Right ventricle myocardium inferior (tissue), 1 donor: ENCODE measurements around the gene CELF6. TPM values are rescaled to one million over a fixed set of nuclear protein-coding genes. Genes with fewer than 3 reads are reported as not detected.

ENCODE experiments used
- ATAC-seq: fragments of 200-7000 bp; cut with Tn5 transposase; one replicate; pipeline ENCODE4 v1.9.1; 2020; ENCODE audit warnings: mild to moderate bottlenecking, moderate library complexity
- DNase-seq: peaks from one replicate; pipeline ENCODE4 v3.0.0; 2021; ENCODE audit errors: missing footprints
- intact Hi-C: fragments of 100-400 bp; cut with DNase I; formaldehyde crosslinking; loops from one replicate; pipeline ENCODE4 v1.11.0; 2022
- long read RNA-seq: library from polyadenylated mRNA; unstranded; transcript quantifications from one replicate; pipeline ENCODE4 v2.0.0, GENCODE V29; 2021
- total RNA-seq: library from RNA; stranded (reverse); fragmentation: NEBNext Ultra II Directional; extraction: Animal tissue kit (Norgen Biotek cat#: 25700); gene quantifications from one replicate; pipeline ENCODE4 v1.2.1, GENCODE V29; 2021
- donor health status: DM: no; HTN: yes; CAD: no; lungs with severe emphysema.

The CELF6 gene
- 1.6 TPM for total RNA-seq
- long read RNA-seq, partial matches to known transcripts = 2 of 3 reads
- long read RNA-seq, other reads (novel, unspliced or antisense) = 1 of 3 reads

- DNase-seq = peak; percentile 91
- intact Hi-C loops = no loop called here
- peak; percentile 78 for ATAC-seq
Observed at GRCh38 chr15:72319985-72320671, at the start of gene CELF6. Gene CELF6 (minus strand): TSS chr15:72320157. CDS start chr15:72319874, 283 bp downstream.

- intact Hi-C loops = no loop called here
- DNase-seq (no peak), ATAC-seq (peak; percentile 75)
Observed at GRCh38 chr15:72368899-72369298, 48.9 kb upstream of the CELF6 start.

- ATAC-seq = peak; percentile 33
- no peak for DNase-seq
- intact Hi-C loops = no loop called here
Observed at GRCh38 chr15:72368325-72368724, 48.4 kb upstream of the CELF6 start.

- intact Hi-C loops = no loop called here
Observed at GRCh38 chr15:72365844-72366243, 45.9 kb upstream of the CELF6 start.

GRCh38 chr15:72361176-72361575 is 41.2 kb upstream of the CELF6 start:
- ATAC-seq (no peak), DNase-seq (no peak)
- intact Hi-C loops = no loop called here

More at GRCh38 chr15:72365844-72366243, 45.9 kb upstream of the CELF6 start:
- ATAC-seq (no peak), DNase-seq (no peak)

- ATAC-seq (peak; percentile 61), DNase-seq (no peak)
Observed at GRCh38 chr15:72358650-72359171, 38.8 kb upstream of the CELF6 start.

GRCh38 chr15:72358121-72358520 is 38.2 kb upstream of the CELF6 start:
- DNase-seq (no peak), ATAC-seq (no peak)
- intact Hi-C loops = no loop called here

More at GRCh38 chr15:72358650-72359171, 38.8 kb upstream of the CELF6 start:
- intact Hi-C loops = no loop called here

- no peak for ATAC-seq
Observed at GRCh38 chr15:72354496-72354895, 34.5 kb upstream of the CELF6 start.

GRCh38 chr15:72353266-72353665 is 33.3 kb upstream of the CELF6 start:
- DNase-seq = no peak
- ATAC-seq = no peak
- intact Hi-C loops = no loop called here

More at GRCh38 chr15:72354496-72354895, 34.5 kb upstream of the CELF6 start:
- intact Hi-C loops = no loop called here
- DNase-seq = no peak

GRCh38 chr15:72345806-72346205 is 25.8 kb upstream of the CELF6 start:
- DNase-seq (no peak), ATAC-seq (no peak)
- intact Hi-C loops = no loop called here

GRCh38 chr15:72345280-72345679 is 25.3 kb upstream of the CELF6 start:
- ATAC-seq = no peak
- intact Hi-C loops = no loop called here
- no peak for DNase-seq

- intact Hi-C loops = no loop called here
- no peak for DNase-seq
- ATAC-seq = no peak
Observed at GRCh38 chr15:72344602-72345001, 24.6 kb upstream of the CELF6 start.

GRCh38 chr15:72342385-72342784 is 22.4 kb upstream of the CELF6 start:
- DNase-seq = no peak
- intact Hi-C loops = no loop called here
- no peak for ATAC-seq

- ATAC-seq (no peak), DNase-seq (no peak)
- intact Hi-C loops = no loop called here
Observed at GRCh38 chr15:72341361-72341760, 21.4 kb upstream of the CELF6 start.

GRCh38 chr15:72340366-72340765 is 20.4 kb upstream of the CELF6 start:
- DNase-seq (no peak), ATAC-seq (no peak)
- intact Hi-C loops = no loop called here

- intact Hi-C loops = no loop called here
- no peak for ATAC-seq
- DNase-seq = no peak
Observed at GRCh38 chr15:72339777-72340177, 19.8 kb upstream of the CELF6 start.

- intact Hi-C loops = no loop called here
- DNase-seq (no peak), ATAC-seq (peak; percentile 72)
Observed at GRCh38 chr15:72338617-72339321, 18.8 kb upstream of the CELF6 start.

- no peak for ATAC-seq
- intact Hi-C loops = no loop called here
Observed at GRCh38 chr15:72338148-72338547, 18.2 kb upstream of the CELF6 start.

GRCh38 chr15:72334842-72335241 is 14.9 kb upstream of the CELF6 start:
- intact Hi-C loops = no loop called here
- no peak for ATAC-seq
- DNase-seq = no peak

More at GRCh38 chr15:72338148-72338547, 18.2 kb upstream of the CELF6 start:
- no peak for DNase-seq

- no peak for DNase-seq
- intact Hi-C loops = no loop called here
- no peak for ATAC-seq
Observed at GRCh38 chr15:72331021-72331420, 11.1 kb upstream of the CELF6 start.
